ENCODE results near the gene RPS5.
"Not testable (repeated sequence)": the region's sequence is repeated elsewhere in the genome, so short reads cannot be mapped to it uniquely, and the experiment has no call there.

RPS5 gene

GRCh38 chr19:58356766-58357480 lies 30.1 kb upstream of the RPS5 start:
- DNase-seq = no peak

GRCh38 chr19:58357481-58358145 lies 29.5 kb upstream of the RPS5 start:
- DNase-seq = no peak

- DNase-seq = peak; percentile 34 to 43
Measured at GRCh38 chr19:58361900-58362271, 25.2 kb upstream of the RPS5 start.

GRCh38 chr19:58362272-58362994 lies 24.6 kb upstream of the RPS5 start, which contains the start of gene ZNF497:
TSS of gene ZNF497 (minus strand) at chr19:58362751. CDS start at chr19:58357635, 5,116 bp downstream.
- peak; percentile 95 to 97 for DNase-seq

GRCh38 chr19:58364146-58364545 lies 22.9 kb upstream of the RPS5 start:
- DNase-seq = no peak

- DNase-seq = no peak
Measured at GRCh38 chr19:58366585-58367430, 20.3 kb upstream of the RPS5 start.

- no peak for DNase-seq
Measured at GRCh38 chr19:58367698-58368454, 19.2 kb upstream of the RPS5 start.

- no peak for DNase-seq
Measured at GRCh38 chr19:58368561-58369360, 18.3 kb upstream of the RPS5 start.

GRCh38 chr19:58372311-58373133 lies 14.5 kb upstream of the RPS5 start:
- no peak for DNase-seq

GRCh38 chr19:58374200-58374599 lies 12.9 kb upstream of the RPS5 start:
- no peak for DNase-seq

- not testable (repeated sequence) for DNase-seq
Measured at GRCh38 chr19:58376724-58377123, 10.3 kb upstream of the RPS5 start.

- DNase-seq = no peak
Measured at GRCh38 chr19:58379246-58379645, 7.8 kb upstream of the RPS5 start.

GRCh38 chr19:58380037-58380661 lies 6.9 kb upstream of the RPS5 start:
- DNase-seq = no peak

GRCh38 chr19:58380662-58381459 lies 6.2 kb upstream of the RPS5 start, which contains the start of gene ZNF837:
TSS of gene ZNF837 (minus strand) at chr19:58381030. CDS start at chr19:58369332, 11,698 bp downstream.
- DNase-seq = peak; percentile 100

- no peak for DNase-seq
Measured at GRCh38 chr19:58381460-58382212, 5.4 kb upstream of the RPS5 start.

- DNase-seq = no peak
Measured at GRCh38 chr19:58382997-58383603, 4.0 kb upstream of the RPS5 start.

- DNase-seq = no peak
Measured at GRCh38 chr19:58385313-58385890, 1.7 kb upstream of the RPS5 start.
